GM15510 (cell line): ENCODE measurements around the gene ARL4A.

ENCODE experiments used
- POLR2A ChIP-seq: IDR thresholded peaks from 3 replicates; pipeline ENCODE4 v1.6.1; 2011; ENCODE audit warnings: borderline replicate concordance; ENCODE audit not compliant: insufficient read length; ENCODE audit errors: extremely low read depth

ARL4A gene

GRCh38 chr7:12655161-12655560 is 32.3 kb upstream of the ARL4A start:
- no peak for TF ChIP-seq POLR2A

- TF ChIP-seq POLR2A = no peak
These were observed 25.9 kb upstream of the ARL4A start for GRCh38 chr7:12661581-12661980.

DNA sequence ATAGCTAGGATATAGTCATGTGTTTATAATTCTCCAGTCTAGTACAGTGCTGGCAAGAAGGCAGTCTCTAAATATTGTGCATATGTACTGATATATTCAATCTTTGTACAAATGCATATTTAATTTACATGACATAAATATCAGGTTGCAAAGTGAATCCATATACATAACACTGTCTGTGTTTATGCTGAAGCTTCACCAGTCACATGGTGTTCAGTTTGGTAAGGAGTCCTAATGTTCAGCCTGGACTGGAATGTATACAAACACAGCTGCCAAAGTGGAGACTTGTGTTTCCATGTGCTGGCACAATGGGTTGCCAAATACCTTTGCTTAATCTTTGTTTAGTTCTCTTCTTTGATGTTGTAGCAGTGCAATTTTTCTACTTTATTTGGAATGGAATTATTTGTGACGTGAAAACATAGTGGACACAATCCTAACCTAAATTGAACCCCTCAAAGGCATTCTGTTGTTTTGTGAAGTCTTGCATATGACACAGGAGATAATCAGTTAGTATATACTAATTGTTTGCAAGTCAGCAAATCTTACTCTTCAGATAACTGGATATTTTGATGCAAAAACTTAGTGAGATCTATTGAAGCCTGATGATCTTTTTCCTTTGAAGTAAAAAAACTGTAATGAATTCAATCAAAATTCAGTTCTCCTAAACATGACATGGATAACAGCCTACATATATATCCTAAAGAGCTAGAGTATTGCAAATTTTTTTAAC is 17.3 kb upstream of the ARL4A start:
- TF ChIP-seq POLR2A = no peak

- no peak for TF ChIP-seq POLR2A
These were observed 16.5 kb upstream of the ARL4A start for GRCh38 chr7:12670743-12671520.

- TF ChIP-seq POLR2A = no peak
These were observed 13.4 kb upstream of the ARL4A start for GRCh38 chr7:12674053-12674452.

DNA sequence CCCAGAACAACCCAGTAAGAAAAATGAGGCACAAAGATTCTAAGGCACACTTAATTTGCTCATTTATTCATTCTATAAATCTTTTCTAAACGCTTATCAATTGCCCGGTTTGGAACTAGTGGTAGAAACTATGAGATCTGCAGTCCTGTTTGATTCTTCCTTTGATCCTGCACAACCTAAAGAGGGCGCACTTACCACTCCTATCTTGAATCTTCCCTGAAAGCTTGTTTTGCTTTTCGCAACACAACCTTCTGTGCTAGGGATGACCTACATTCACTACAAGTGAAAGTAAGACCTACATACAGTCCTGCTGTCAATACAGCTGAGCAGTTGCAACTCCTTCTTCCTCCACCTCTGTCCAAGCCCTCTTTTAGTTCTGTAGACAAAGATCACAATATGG is 12.6 kb upstream of the ARL4A start:
- no peak for TF ChIP-seq POLR2A

- no peak for TF ChIP-seq POLR2A
These were observed 3.5 kb upstream of the ARL4A start for GRCh38 chr7:12683678-12684585.

DNA sequence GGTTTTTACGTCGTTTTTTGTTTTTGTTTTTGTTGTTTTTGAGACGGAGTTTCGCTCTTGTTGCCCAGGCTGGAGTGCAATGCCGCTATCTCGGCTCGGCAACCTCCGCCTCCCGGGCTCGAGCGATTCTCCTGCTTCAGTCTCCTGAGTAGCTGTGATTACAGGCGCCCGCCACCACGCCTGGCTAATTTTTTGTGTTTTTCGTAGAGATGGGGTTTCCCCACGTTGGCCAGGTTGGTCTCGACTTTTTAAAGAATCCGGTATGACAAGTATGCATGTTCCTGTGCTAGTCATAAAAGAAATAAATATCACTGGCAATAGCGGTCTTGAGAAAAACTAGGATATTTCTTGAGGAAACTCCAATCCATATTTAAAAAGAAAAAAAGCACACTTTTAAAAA is 2.7 kb upstream of the ARL4A start:
- TF ChIP-seq POLR2A = no peak

DNA sequence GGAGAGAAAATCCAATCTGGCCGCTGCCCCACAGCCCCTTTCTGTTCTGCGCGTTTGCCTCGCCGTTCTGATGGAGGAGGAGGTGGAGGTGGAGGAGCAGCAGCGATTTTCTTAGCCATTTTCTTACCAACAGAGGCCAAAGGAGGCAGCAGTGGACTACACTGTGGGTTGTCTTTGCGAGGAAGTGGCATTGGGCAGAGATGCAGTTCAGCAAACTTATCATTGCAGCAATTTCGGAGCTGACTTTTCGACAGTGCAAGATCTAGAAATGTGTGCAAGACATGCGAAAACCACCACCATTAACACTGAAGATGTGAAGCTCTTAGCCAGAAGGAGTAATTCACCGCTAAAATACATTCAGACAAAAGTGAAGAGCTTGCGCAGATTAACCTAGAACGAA is 1.9 kb upstream of the ARL4A start:
- TF ChIP-seq POLR2A = no peak

DNA sequence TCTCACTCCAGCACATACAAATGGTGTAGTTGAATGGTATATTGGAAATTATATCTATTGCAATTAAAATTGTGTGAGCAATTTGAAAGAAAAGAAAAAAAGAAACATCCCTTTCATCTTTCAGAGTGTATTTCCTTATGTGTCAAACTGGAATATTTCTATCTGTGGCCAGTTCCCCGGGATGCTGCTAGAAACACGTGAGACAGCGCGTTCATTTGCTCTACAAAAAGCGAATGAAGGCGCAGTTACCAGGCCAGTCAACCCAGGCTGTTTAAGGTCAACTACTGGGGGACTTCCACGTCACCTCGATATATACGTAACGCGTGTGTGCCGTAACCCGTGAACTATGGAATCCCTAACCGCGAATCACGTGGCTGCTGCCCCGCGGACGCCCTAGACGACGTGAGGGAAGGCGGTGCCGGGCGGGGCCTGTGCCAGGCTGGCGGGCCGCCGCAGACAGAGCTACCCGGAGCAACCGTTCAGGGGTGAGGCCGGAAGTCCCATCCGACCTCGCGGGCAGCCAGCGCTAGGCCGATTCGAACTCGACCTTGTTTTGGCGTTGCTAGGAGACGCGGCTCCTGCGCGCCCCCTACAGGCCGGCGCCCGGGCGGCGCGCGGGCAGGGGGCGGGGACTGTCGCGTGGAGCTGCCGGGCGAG is 1.1 kb upstream of the ARL4A start:
- TF ChIP-seq POLR2A = peak; percentile 25

DNA sequence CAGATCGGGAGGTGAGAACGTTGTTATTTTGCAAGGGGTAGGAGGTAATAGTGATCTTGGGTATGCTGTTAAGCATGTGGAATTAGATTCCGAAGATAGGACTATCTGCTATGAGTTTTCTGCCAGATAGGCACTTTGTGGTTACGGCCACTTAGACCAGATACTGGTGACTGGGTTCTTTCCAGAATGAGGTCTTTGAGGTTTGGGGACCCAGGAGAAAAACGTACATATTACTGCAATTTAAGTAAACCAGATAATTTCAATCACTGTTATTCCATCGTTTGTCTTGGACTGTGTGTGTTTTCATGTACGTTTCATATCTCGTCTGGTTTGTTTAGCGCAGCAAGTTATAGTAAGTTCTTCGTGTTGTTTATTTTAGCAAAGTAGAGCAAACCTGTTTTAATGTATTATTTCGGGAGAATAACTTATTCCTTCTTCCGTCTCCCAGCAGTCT is 312 bp downstream of the ARL4A start:
- no peak for TF ChIP-seq POLR2A

GRCh38 chr7:12689451-12689850 is 2.0 kb downstream of the ARL4A start:
- no peak for TF ChIP-seq POLR2A

DNA sequence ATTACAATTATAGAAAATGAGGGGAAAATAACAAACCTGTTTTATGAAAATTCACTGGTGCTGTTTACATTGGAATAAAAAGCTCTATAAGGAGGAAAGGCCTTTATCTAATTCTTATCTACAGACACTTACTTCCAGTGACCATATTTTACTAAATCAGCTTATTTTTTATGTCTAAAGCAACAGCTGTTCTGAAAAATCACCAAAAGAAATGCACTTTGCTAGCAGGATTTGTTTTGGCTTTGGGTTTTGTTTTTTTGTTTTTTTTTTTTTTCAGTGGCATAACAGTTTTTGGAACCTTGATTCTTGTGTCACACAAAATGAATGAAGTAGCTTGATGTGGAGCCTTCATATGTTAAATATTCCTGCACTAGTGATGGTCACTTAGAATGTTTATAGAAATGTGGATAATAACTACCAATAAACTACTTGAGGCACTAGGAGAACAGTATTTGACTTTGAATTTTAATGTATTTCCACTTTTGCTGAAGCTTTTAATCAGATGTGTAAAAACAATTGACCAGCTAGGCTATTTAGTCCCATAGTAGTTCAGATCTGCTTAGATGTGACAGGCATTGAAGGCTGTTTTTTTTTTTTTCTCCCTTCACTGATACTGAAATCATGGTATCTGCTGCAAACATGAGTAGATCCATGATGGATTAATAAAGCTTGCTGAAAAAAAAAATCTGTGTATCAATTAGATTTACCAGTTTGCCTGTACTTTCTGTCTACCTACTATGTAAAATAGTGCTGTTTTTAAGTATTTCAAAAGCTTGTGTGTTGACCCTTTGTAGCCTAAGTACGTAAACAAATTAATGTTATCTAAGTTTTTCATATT is 2.8 kb downstream of the ARL4A start:
- TF ChIP-seq POLR2A = no peak

DNA sequence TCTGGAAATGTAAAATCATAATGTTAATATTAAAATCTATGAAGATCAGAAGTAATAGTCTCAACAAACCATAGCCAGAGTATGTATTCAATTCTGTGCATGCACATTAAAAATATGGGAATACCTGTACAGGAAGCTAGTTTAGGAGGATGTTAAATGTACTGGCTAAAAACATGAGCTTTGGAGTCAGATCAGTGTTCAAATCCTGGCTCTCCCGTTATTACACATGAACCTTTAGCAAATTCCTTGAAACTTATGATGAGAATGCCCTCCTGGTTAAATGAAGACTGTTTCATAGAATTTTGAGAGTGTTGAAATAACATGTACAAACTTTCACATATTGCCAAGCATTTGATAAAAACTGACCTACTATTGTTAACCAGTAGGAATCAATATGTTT is 4.6 kb downstream of the ARL4A start:
- no peak for TF ChIP-seq POLR2A
